GM23248 (cell line): ENCODE measurements around the gene C22orf15. TPM values are rescaled to one million over a fixed set of nuclear protein-coding genes. Genes with fewer than 3 reads are reported as not detected.

ENCODE experiments used
- DNase-seq: peaks from one replicate; pipeline ENCODE4 v3.0.0-alpha.2; 2015
- H2AFZ ChIP-seq: fragments of 200-600 bp; sonication (generic); 2 replicates; pipeline ENCODE4 v1.6.1; 2016; ENCODE audit warnings: antibody characterized with exemption
- H3F3A ChIP-seq: fragments of 200-600 bp; sonication (generic); 2 replicates; pipeline ENCODE4 v1.6.1; 2016; ENCODE audit warnings: mild to moderate bottlenecking, antibody characterized with exemption, mixed run types; ENCODE audit not compliant: insufficient read depth
- H3K27ac ChIP-seq: fragments of 200-600 bp; sonication (generic); 2 replicates; pipeline ENCODE4 v1.5.1; 2016; ENCODE audit warnings: mild to moderate bottlenecking
- H3K27me3 ChIP-seq: fragments of 200-600 bp; sonication (generic); replicated peaks from 2 replicates; pipeline ENCODE4 v1.6.1; 2016; ENCODE audit warnings: mild to moderate bottlenecking; ENCODE audit not compliant: insufficient read depth
- H3K36me3 ChIP-seq: fragments of 200-600 bp; sonication (generic); 2 replicates; pipeline ENCODE4 v1.6.1; 2016; ENCODE audit warnings: low read depth, mild to moderate bottlenecking
- H3K4me1 ChIP-seq: fragments of 200-600 bp; sonication (generic); 2 replicates; pipeline ENCODE4 v1.6.1; 2016; ENCODE audit warnings: mild to moderate bottlenecking; ENCODE audit not compliant: insufficient read depth
- H3K4me2 ChIP-seq: fragments of 200-600 bp; sonication (generic); one replicate; pipeline ENCODE4 v1.6.1; 2016; ENCODE audit warnings: mild to moderate bottlenecking; ENCODE audit not compliant: unreplicated experiment
- H3K4me3 ChIP-seq: fragments of 200-600 bp; sonication (generic); 2 replicates; pipeline ENCODE4 v1.5.1; 2016; ENCODE audit warnings: mild to moderate bottlenecking
- H3K79me2 ChIP-seq: fragments of 200-600 bp; sonication (generic); 2 replicates; pipeline ENCODE4 v1.6.1; 2016; ENCODE audit warnings: mild to moderate bottlenecking; ENCODE audit not compliant: insufficient read depth
- H3K9ac ChIP-seq: fragments of 200-600 bp; sonication (generic); 2 replicates; pipeline ENCODE4 v1.6.1; 2016; ENCODE audit warnings: mild to moderate bottlenecking
- H3K9me2 ChIP-seq: fragments of 200-600 bp; sonication (generic); 2 replicates; pipeline ENCODE4 v1.6.1; 2016; ENCODE audit warnings: mixed run types, mild to moderate bottlenecking, moderate library complexity; ENCODE audit not compliant: insufficient read depth
- H3K9me3 ChIP-seq: fragments of 200-600 bp; sonication (generic); one replicate; pipeline ENCODE4 v1.6.1; 2017; ENCODE audit warnings: low read depth
- H4K20me1 ChIP-seq: fragments of 200-600 bp; sonication (generic); 2 replicates; pipeline ENCODE4 v1.6.0; 2016; ENCODE audit not compliant: insufficient read depth
- EZH2 ChIP-seq: fragments of 200-600 bp; sonication (generic); IDR thresholded peaks from 2 replicates; pipeline ENCODE4 v1.6.1; 2018; ENCODE audit warnings: antibody characterized with exemption, mild to moderate bottlenecking; ENCODE audit not compliant: insufficient read depth, poor library complexity, severe bottlenecking
- EZH2phosphoT487 ChIP-seq: fragments of 200-600 bp; sonication (generic); IDR thresholded peaks from 2 replicates; pipeline ENCODE4 v1.6.1; 2018; ENCODE audit warnings: antibody characterized with exemption, moderate library complexity, mild to moderate bottlenecking, low read depth; ENCODE audit not compliant: insufficient read depth
- WGBS, 2 experiments: methylation state at CpG; one replicate each; pipeline ENCODE4 v1.1.6; 2015 to 2017; ENCODE audit warnings: low lambda C conversion rate in 2 of 2, low coverage in 1 of 2; ENCODE audit errors: missing lambda C conversion rate in 2 of 2; 5-methylcytosine and 5-hydroxymethylcytosine counted together
- in situ Hi-C: fragments of 300-500 bp; cut with MboI; formaldehyde crosslinking; loops from 2 replicates; pipeline ENCODE4 v1.15.0; 2020
- polyA plus RNA-seq: library from polyadenylated mRNA; unstranded; fragments of >200 nt; fragmentation: Nextera tagmentation; extraction: Ambion mirVana; gene quantifications from 2 replicates; pipeline ENCODE4 v1.2.1, GENCODE V29; 2016
- total RNA-seq: library from RNA; depleted of rRNA; stranded (reverse); fragments of >200 nt; shearing (Covaris generic); gene quantifications from 2 replicates; pipeline ENCODE4 v1.2.3, GENCODE V29; 2014

C22orf15 gene
- total and polyA plus RNA-seq, 2 experiments from 2014 or later, result 0.41 TPM; not detected in 1

GRCh38 chr22:23778577-23778900, 15.7 kb downstream of the C22orf15 start:
- no peak overlapping the region for H2AFZ ChIP-seq

GRCh38 chr22:23779083-23779482, 16.3 kb downstream of the C22orf15 start:
- in situ Hi-C loops, result no loop called here
- Histone ChIP-seq H3K9me3 (no peaks in the 10 kb centered on the region), H3K79me2 (no peaks in the 10 kb centered on the region), H4K20me1 (no peaks in the 10 kb centered on the region), H3K4me3 (no peak overlapping the region), H3K27ac (no peak overlapping the region), H3K4me1 (peaks cover 13% of the 10 kb centered on the region), H2AFZ (no peak overlapping the region), H3K9ac (no peak overlapping the region), H3K27me3 (no peaks in the 10 kb centered on the region), H3K36me3 (no peaks in the 10 kb centered on the region), H3K9me2 (no peaks in the 10 kb centered on the region), H3K4me2 (no peak overlapping the region), H3F3A (0 out of 2 replicates have a peak, but pooled peaks cover 3% of the 10 kb centered on the region)
- 88% methylated on average over 14 to 16 of the region's 16 CpGs for WGBS, 2 experiments
- TF ChIP-seq EZH2 (no peak), EZH2phosphoT487 (no peak)
- no peak for DNase-seq

More at GRCh38 chr22:23778577-23778900, 15.7 kb downstream of the C22orf15 start:
- Histone ChIP-seq H3K9me2 (no peaks in the 10 kb centered on the region), H3F3A (0 out of 2 replicates have a peak, but pooled peaks cover 3% of the 10 kb centered on the region), H3K79me2 (no peaks in the 10 kb centered on the region), H3K9me3 (no peaks in the 10 kb centered on the region), H3K4me2 (no peak overlapping the region), H3K27me3 (no peaks in the 10 kb centered on the region), H3K27ac (no peak overlapping the region), H3K9ac (no peak overlapping the region), H3K4me3 (no peak overlapping the region), H3K36me3 (no peaks in the 10 kb centered on the region), H4K20me1 (no peaks in the 10 kb centered on the region), H3K4me1 (peaks cover 13% of the 10 kb centered on the region)
- in situ Hi-C loops, result no loop called here
- TF ChIP-seq EZH2 (no peak), EZH2phosphoT487 (no peak)
- no peak for DNase-seq
- WGBS, 2 experiments, result 72 to 85% methylated on average over 3 of the region's 3 CpGs

GRCh38 chr22:23779731-23780130, 16.9 kb downstream of the C22orf15 start:
- 0 out of 2 replicates have a peak, but pooled peaks cover 3% of the 10 kb centered on the region for H3F3A ChIP-seq
- TF ChIP-seq EZH2, result no peak
- TF ChIP-seq EZH2phosphoT487, result no peak
- peaks cover 13% of the 10 kb centered on the region for H3K4me1 ChIP-seq
- H3K79me2 ChIP-seq, result no peaks in the 10 kb centered on the region
- H3K9ac ChIP-seq, result no peak overlapping the region
- no peaks in the 10 kb centered on the region for H4K20me1 ChIP-seq
- no peaks in the 10 kb centered on the region for H3K9me3 ChIP-seq
- no peaks in the 10 kb centered on the region for H3K27me3 ChIP-seq
- 79 to 87% methylated on average over 4 to 5 of the region's 5 CpGs for WGBS, 2 experiments
- in situ Hi-C loops, result no loop called here
- no peak for DNase-seq
- H3K9me2 ChIP-seq, result no peaks in the 10 kb centered on the region
- no peak overlapping the region for H2AFZ ChIP-seq
- H3K4me2 ChIP-seq, result no peak overlapping the region
- H3K4me3 ChIP-seq, result no peak overlapping the region
- no peak overlapping the region for H3K27ac ChIP-seq
- H3K36me3 ChIP-seq, result no peaks in the 10 kb centered on the region

- no peak for TF ChIP-seq EZH2phosphoT487
- no peak for TF ChIP-seq EZH2
- Histone ChIP-seq H3K36me3 (no peaks in the 10 kb centered on the region), H3K9ac (no peak overlapping the region), H3K9me2 (no peaks in the 10 kb centered on the region), H3K9me3 (no peaks in the 10 kb centered on the region), H3K27ac (no peak overlapping the region), H3F3A (0 out of 2 replicates have a peak, but pooled peaks cover 3% of the 10 kb centered on the region), H3K4me2 (no peak overlapping the region), H3K4me3 (no peak overlapping the region), H3K4me1 (peaks cover 13% of the 10 kb centered on the region), H3K27me3 (no peaks in the 10 kb centered on the region), H3K79me2 (no peaks in the 10 kb centered on the region), H2AFZ (no peak overlapping the region), H4K20me1 (no peaks in the 10 kb centered on the region)
- in situ Hi-C loops, result no loop called here
- DNase-seq, result no peak
- WGBS, 2 experiments, result 94% methylated on average over 20 of the region's 20 CpGs
Observed at GRCh38 chr22:23780146-23780748, 17.5 kb downstream of the C22orf15 start.

GRCh38 chr22:23781065-23781464, 18.3 kb downstream of the C22orf15 start:
- H3K4me2 ChIP-seq, result no peak overlapping the region
- TF ChIP-seq EZH2 (no peak), EZH2phosphoT487 (no peak)
- no peak for DNase-seq
- peaks cover 13% of the 10 kb centered on the region for H3K4me1 ChIP-seq
- H3F3A ChIP-seq, result 0 out of 2 replicates have a peak, but pooled peaks cover 3% of the 10 kb centered on the region
- no peaks in the 10 kb centered on the region for H3K9me3 ChIP-seq
- H4K20me1 ChIP-seq, result no peaks in the 10 kb centered on the region
- in situ Hi-C loops, result no loop called here
- H3K9me2 ChIP-seq, result no peaks in the 10 kb centered on the region
- H3K27ac ChIP-seq, result peak overlapping the region; percentile 49
- peak overlapping the region; percentile 61 for H2AFZ ChIP-seq
- H3K79me2 ChIP-seq, result no peaks in the 10 kb centered on the region
- H3K9ac ChIP-seq, result peak overlapping the region; percentile 24; the same call in 1 of the 2 replicates
- H3K27me3 ChIP-seq, result no peaks in the 10 kb centered on the region
- no peaks in the 10 kb centered on the region for H3K36me3 ChIP-seq
- 76 to 79% methylated on average over 14 to 15 of the region's 15 CpGs for WGBS, 2 experiments
- no peak overlapping the region for H3K4me3 ChIP-seq
